Right lobe of liver (tissue), 6 donors: ENCODE results near the gene TUBA1B. TPM values are rescaled to one million over a fixed set of nuclear protein-coding genes. Genes with fewer than 3 reads are reported as not detected.

ENCODE experiments used
- ATAC-seq, 4 donors: fragments of 200-7000 bp; cut with Tn5 transposase; one replicate each; pipeline ENCODE4 v1.9.1; 2020; ENCODE audit warnings: mild to moderate bottlenecking in 4 of 4, moderate library complexity in 4 of 4
- DNase-seq, 3 donors: peaks; one replicate each; pipeline ENCODE4 v3.0.0-alpha.2; 2020
- H3K27ac ChIP-seq, 3 donors: fragments of 200-600 bp; one replicate each; pipeline ENCODE4 v1.8.0; 2022
- H3K27me3 ChIP-seq, 2 donors: fragments of 200-600 bp; one replicate each; pipeline ENCODE4 v1.8.0; 2022
- H3K36me3 ChIP-seq, 4 donors: fragments of 200-600 bp; sonication (generic) in 1 of 4; one replicate each; pipeline versions ENCODE4 v1.5.1 to v1.8.0; 2017 to 2022; ENCODE audit warnings: control low read depth in 1 of 4
- H3K4me1 ChIP-seq, 4 donors: fragments of 200-600 bp; sonication (generic) in 1 of 4; one replicate each; pipeline versions ENCODE4 v1.5.1 to v1.8.0; 2017 to 2022; ENCODE audit warnings: control low read depth in 1 of 4
- H3K4me3 ChIP-seq, 3 donors: fragments of 200-600 bp; one replicate each; pipeline ENCODE4 v1.8.0; 2022
- H3K9me3 ChIP-seq, 4 donors: fragments of 200-600 bp; sonication (generic) in 1 of 4; one replicate each; pipeline versions ENCODE4 v1.5.1 to v1.8.0; 2017 to 2022; ENCODE audit warnings: control low read depth in 1 of 4
- CTCF ChIP-seq, 4 donors: fragments of 200-600 bp in 3 of 4; fragments of 450-650 bp in 1 of 4; IDR thresholded peaks; one replicate each; pipeline versions ENCODE4 v1.5.1 to v1.8.0; 2016 to 2022; ENCODE audit warnings: antibody characterized with exemption in 4 of 4, mild to moderate bottlenecking in 2 of 4
- POLR2A ChIP-seq: fragments of 450-650 bp; IDR thresholded peaks from one replicate; pipeline ENCODE4 v1.6.1; 2017; ENCODE audit warnings: antibody characterized with exemption, mild to moderate bottlenecking
- WGBS: methylation state at CpG from one replicate; pipeline ENCODE4 v1.1.6; 2018; ENCODE audit warnings: low coverage, low lambda C conversion rate; ENCODE audit not compliant: insufficient coverage; ENCODE audit errors: missing lambda C conversion rate; 5-methylcytosine and 5-hydroxymethylcytosine counted together
- intact Hi-C, 2 donors: fragments of 100-400 bp; cut with DNase I; formaldehyde crosslinking; loops; one replicate each; pipeline versions ENCODE4 v1.11.2 to v1.14.1; 2022
- total RNA-seq, 6 experiments: library from RNA; depleted of rRNA in 2 of 6; stranded (reverse); fragments of >200 nt in 2 of 6; fragmentation: NEBNext Ultra II Directional in 3 of 6; extraction: Animal tissue kit (Norgen Biotek cat#: 25700) in 3 of 6; gene quantifications; one replicate each; pipeline versions ENCODE4 v1.1.0 to v1.2.4, GENCODE V29; 2016 to 2023
- donor health status: DM: no; HTN: yes; CAD: no.
- donor health status: DM: no; HTN: no; CAD: no.
- donor health status: DM: no; HTN: no; CAD: no.
- donor health status: DM: no; HTN: yes; CAD: no.
- donor health status: DM: no; HTN: yes; CAD: no.

TUBA1B gene
- total RNA-seq, 6 experiments from 2014 or later: 90.3 to 370 (median 174) TPM

- no peaks in the 10 kb centered on the region for H3K9me3 ChIP-seq
- no peak for DNase-seq
- peaks cover 0 to 16% of the 10 kb centered on the region in 2 donors for H3K27me3 ChIP-seq
- H3K4me3 ChIP-seq: no peak overlapping the region
- TF ChIP-seq CTCF (IDR thresholded peaks at IDR 0.05): no peak
- TF ChIP-seq POLR2A: no peak
- intact Hi-C loops: no loop called here
- no peak for ATAC-seq
- 18% methylated on average over 17 of the region's 41 CpGs for WGBS
- H3K36me3 ChIP-seq: no peaks in the 10 kb centered on the region
- H3K27ac ChIP-seq: no peak overlapping the region
- peaks cover 0 to 31% (median 0%) of the 10 kb centered on the region in 4 donors for H3K4me1 ChIP-seq
These were observed 39.9 kb downstream of the TUBA1B start for GRCh38 chr12:49091056-49091835.

GRCh38 chr12:49089821-49090773, 41.1 kb downstream of the TUBA1B start:
- peaks cover 0 to 16% of the 10 kb centered on the region in 2 donors for H3K27me3 ChIP-seq
- H3K9me3 ChIP-seq: no peaks in the 10 kb centered on the region
- intact Hi-C loops: no loop called here
- H3K27ac ChIP-seq: no peak overlapping the region
- H3K36me3 ChIP-seq: no peaks in the 10 kb centered on the region
- H3K4me1 ChIP-seq: peaks cover 0 to 31% (median 0%) of the 10 kb centered on the region in 4 donors
- 16% methylated on average over 12 of the region's 88 CpGs for WGBS
- TF ChIP-seq CTCF (IDR thresholded peaks at IDR 0.05) (no peak), POLR2A (no peak)
- DNase-seq: peak in 1 of 3 donors; percentile 55
- ATAC-seq: peak in 3 of 4 donors; percentile 14 to 30 (median 18)
- H3K4me3 ChIP-seq: peak overlapping the region; percentile 7 to 23 (median 21)

- WGBS: 51% methylated on average over 6 of the region's 6 CpGs
- DNase-seq (no peak), ATAC-seq (no peak)
- Histone ChIP-seq H3K27ac (no peak overlapping the region), H3K9me3 (no peaks in the 10 kb centered on the region), H3K4me1 (peaks cover 0 to 20% (median 0%) of the 10 kb centered on the region in 4 donors), H3K27me3 (peaks cover 0 to 16% of the 10 kb centered on the region in 2 donors), H3K36me3 (no peaks in the 10 kb centered on the region), H3K4me3 (no peak overlapping the region)
- TF ChIP-seq CTCF (IDR thresholded peaks at IDR 0.05) (no peak), POLR2A (no peak)
- intact Hi-C loops: no loop called here
These were observed 42.3 kb downstream of the TUBA1B start for GRCh38 chr12:49088932-49089330.

GRCh38 chr12:49088150-49088931, 42.9 kb downstream of the TUBA1B start:
- Histone ChIP-seq H3K27me3 (peaks cover 0 to 16% of the 10 kb centered on the region in 2 donors), H3K9me3 (no peaks in the 10 kb centered on the region), H3K27ac (no peak overlapping the region), H3K4me1 (peaks cover 0 to 20% (median 0%) of the 10 kb centered on the region in 4 donors), H3K4me3 (no peak overlapping the region), H3K36me3 (no peaks in the 10 kb centered on the region)
- ATAC-seq (peak; percentile 95 to 96 (median 95)), DNase-seq (peak; percentile 59 to 71 (median 70))
- 3% methylated on average over 14 of the region's 18 CpGs for WGBS
- intact Hi-C loops: no loop called here
- peak; percentile 73 to 91 (median 88) for TF ChIP-seq CTCF (IDR thresholded peaks at IDR 0.05)
- TF ChIP-seq POLR2A: no peak
